H1 (cell line): ENCODE measurements around the gene FBXL17. TPM values are rescaled to one million over a fixed set of nuclear protein-coding genes. Genes with fewer than 3 reads are reported as not detected.

Experiments used
- CTCF ChIA-PET: fragments of 300-600 bp; sonication (Branson Sonifier 250); formaldehyde crosslinking; loops from one replicate; lab custom pipeline; 2021; ENCODE audit not compliant: partially characterized antibody; lab: Charles Lee
- POLR2A ChIA-PET: fragments of 300-600 bp; sonication (Branson Sonifier 250); formaldehyde crosslinking; loops from one replicate; lab custom pipeline; 2021; ENCODE audit warnings: inconsistent platforms; ENCODE audit not compliant: partially characterized antibody; lab: Charles Lee
- DNase-seq, 2 experiments: peaks; one replicate each; pipeline versions ENCODE4 v3.0.0 to v3.0.0-alpha.2; 2010 to 2022; ENCODE audit warnings: low spot score in 2 of 2, low read depth in 1 of 2, mixed read lengths in 1 of 2
- FAIRE-seq: peaks from 2 replicates; lab custom pipeline; 2011; peaks lifted over from hg19 to GRCh38; lab: Jason Lieb, UNC
- H2AFZ ChIP-seq: 2 replicates; pipeline ENCODE4 v1.8.1; 2012; ENCODE audit warnings: low read length, inconsistent platforms
- H2AK5ac ChIP-seq: 2 replicates; pipeline ENCODE4 v1.6.1; 2013; ENCODE audit warnings: low read depth, low read length
- H2BK120ac ChIP-seq: replicated peaks from 2 replicates; pipeline ENCODE3; 2013; ENCODE audit warnings: low read depth, low read length, inconsistent platforms
- H2BK12ac ChIP-seq: 2 replicates; pipeline ENCODE4 v1.6.1; 2013; ENCODE audit warnings: low read depth, low read length
- H2BK15ac ChIP-seq: 2 replicates; pipeline ENCODE4 v1.6.1; 2013; ENCODE audit warnings: low read length
- H2BK20ac ChIP-seq: 2 replicates; pipeline ENCODE4 v1.6.1; 2013; ENCODE audit warnings: low read length
- H2BK5ac ChIP-seq: 2 replicates; pipeline ENCODE4 v1.6.1; 2013; ENCODE audit warnings: low read depth, low read length
- H3K14ac ChIP-seq: 2 replicates; pipeline ENCODE4 v1.6.1; 2013; ENCODE audit warnings: inconsistent platforms; ENCODE audit not compliant: insufficient read length
- H3K18ac ChIP-seq: 2 replicates; pipeline ENCODE4 v1.6.1; 2013; ENCODE audit warnings: low read length; ENCODE audit errors: extremely low read depth
- H3K23ac ChIP-seq: 2 replicates; pipeline ENCODE4 v1.6.1; 2013; ENCODE audit warnings: inconsistent platforms; ENCODE audit not compliant: insufficient read length
- H3K23me2 ChIP-seq: 2 replicates; pipeline ENCODE4 v1.6.1; 2013; ENCODE audit warnings: low read depth, low read length
- H3K27ac ChIP-seq: 2 replicates; pipeline ENCODE4 v1.6.1; 2011; ENCODE audit warnings: low read depth, low read length, inconsistent platforms
- H3K27me3 ChIP-seq, 4 experiments: replicated peaks in 1 of 4; 1 replicate in 1 of 4; 2 replicates in 3 of 4; pipeline versions ENCODE4 v1.6.1 to v1.8.1; 2011 to 2013; ENCODE audit warnings: low read length in 3 of 4, mild to moderate bottlenecking in 3 of 4, inconsistent platforms in 2 of 4, mixed read lengths in 2 of 4, moderate library complexity in 1 of 4; ENCODE audit not compliant: control insufficient read depth in 3 of 4, insufficient read depth in 3 of 4; ENCODE audit errors: extremely low read depth in 1 of 4
- H3K36me3 ChIP-seq, 4 experiments: 2 replicates each; pipeline versions ENCODE4 v1.6.1 to v1.8.1; 2011 to 2013; ENCODE audit warnings: mild to moderate bottlenecking in 4 of 4, low read length in 3 of 4, moderate library complexity in 2 of 4, control low read depth in 1 of 4, inconsistent platforms in 1 of 4; ENCODE audit not compliant: insufficient read depth in 4 of 4, control insufficient read depth in 2 of 4
- H3K4ac ChIP-seq: replicated peaks from 2 replicates; pipeline ENCODE3; 2013; ENCODE audit warnings: low read length, low read depth, mixed read lengths, inconsistent platforms; ENCODE audit not compliant: insufficient read length
- H3K4me1 ChIP-seq, 4 experiments: replicated peaks in 1 of 4; 1 replicate in 1 of 4; 2 replicates in 3 of 4; pipeline versions ENCODE4 v1.6.1 to v1.8.1; 2011 to 2013; ENCODE audit warnings: low read length in 3 of 4, inconsistent platforms in 2 of 4, mixed read lengths in 1 of 4; ENCODE audit not compliant: insufficient read depth in 4 of 4, control insufficient read depth in 3 of 4
- H3K4me2 ChIP-seq, 2 experiments: 2 replicates each; pipeline versions ENCODE4 v1.6.1 to v1.8.1; 2011 to 2013; ENCODE audit warnings: low read depth in 2 of 2, low read length in 2 of 2, control low read depth in 1 of 2, inconsistent platforms in 1 of 2, mild to moderate bottlenecking in 1 of 2; ENCODE audit not compliant: insufficient read depth in 1 of 2
- H3K4me3 ChIP-seq, 4 experiments: fragments of 200-600, 300-600 bp in 1 of 4; sonication (generic), shearing (Covaris generic), sonication (Bioruptor Twin) in 1 of 4; 2 replicates each; pipeline versions ENCODE4 v1.5.1 to v1.8.1; 2011 to 2016; ENCODE audit warnings: low read length in 4 of 4, low read depth in 3 of 4, control low read depth in 2 of 4, inconsistent platforms in 2 of 4, mild to moderate bottlenecking in 2 of 4, mixed read lengths in 1 of 4, moderate library complexity in 1 of 4; ENCODE audit not compliant: insufficient read depth in 2 of 4; ENCODE audit errors: extremely low read depth in 1 of 4
- H3K56ac ChIP-seq: replicated peaks from 2 replicates; pipeline ENCODE3; 2013; ENCODE audit warnings: low read depth, mild to moderate bottlenecking, mixed read lengths, low read length, inconsistent platforms; ENCODE audit not compliant: insufficient read length
- H3K79me1 ChIP-seq: 2 replicates; pipeline ENCODE4 v1.6.1; 2013; ENCODE audit warnings: low read depth, low read length, control low read depth
- H3K79me2 ChIP-seq, 2 experiments: 2 replicates each; pipeline versions ENCODE4 v1.6.1 to v1.8.1; 2012 to 2013; ENCODE audit warnings: low read length in 2 of 2, mild to moderate bottlenecking in 2 of 2, inconsistent platforms in 1 of 2; ENCODE audit not compliant: insufficient read depth in 2 of 2, control insufficient read depth in 1 of 2
- H3K9ac ChIP-seq, 4 experiments: replicated peaks in 1 of 4; 1 replicate in 1 of 4; 2 replicates in 3 of 4; pipeline versions ENCODE4 v1.6.1 to v1.8.1; 2011 to 2013; ENCODE audit warnings: low read depth in 3 of 4, low read length in 3 of 4, control low read depth in 2 of 4, mild to moderate bottlenecking in 2 of 4, moderate library complexity in 2 of 4, inconsistent platforms in 1 of 4; ENCODE audit errors: extremely low read depth in 1 of 4
- H3K9me3 ChIP-seq, 2 experiments: 2 replicates each; pipeline versions ENCODE4 v1.6.1 to v1.8.1; 2012 to 2013; ENCODE audit warnings: mild to moderate bottlenecking in 2 of 2, moderate library complexity in 2 of 2, control low read depth in 1 of 2, inconsistent platforms in 1 of 2, low read depth in 1 of 2, low read length in 1 of 2, mixed read lengths in 1 of 2; ENCODE audit not compliant: insufficient read depth in 2 of 2
- H4K20me1 ChIP-seq, 2 experiments: replicated peaks in 1 of 2; 2 replicates each; pipeline versions ENCODE3 to v1.8.1; 2011 to 2013; ENCODE audit warnings: inconsistent platforms in 2 of 2, low read length in 2 of 2, mild to moderate bottlenecking in 1 of 2; ENCODE audit not compliant: insufficient read depth in 2 of 2, control insufficient read depth in 1 of 2
- H4K5ac ChIP-seq: 2 replicates; pipeline ENCODE4 v1.6.1; 2013; ENCODE audit warnings: low read length, low read depth, mixed read lengths, inconsistent platforms; ENCODE audit not compliant: insufficient read length
- H4K8ac ChIP-seq: 2 replicates; pipeline ENCODE4 v1.8.0; 2013; ENCODE audit warnings: mild to moderate bottlenecking, moderate library complexity, low read length, inconsistent platforms; ENCODE audit not compliant: insufficient read depth; ENCODE audit errors: extremely low read depth
- H4K91ac ChIP-seq: replicated peaks from 2 replicates; pipeline ENCODE3; 2013; ENCODE audit warnings: low read length, mixed read lengths, inconsistent platforms; ENCODE audit not compliant: insufficient read length
- ATF3 ChIP-seq: IDR thresholded peaks from 2 replicates; pipeline ENCODE4 v1.6.1; 2011; ENCODE audit warnings: low read depth, mild to moderate bottlenecking, low read length; ENCODE audit not compliant: insufficient read depth
- CBX8 ChIP-seq: fragments of 300-800, 300-1000 bp; sonication (generic); IDR thresholded peaks from 2 replicates; pipeline ENCODE4 v1.7.1; 2016; ENCODE audit warnings: low read depth, low read length, borderline replicate concordance
- CTCF ChIP-seq, 3 experiments: IDR thresholded peaks; 1 replicate in 2 of 3; 2 replicates in 1 of 3; pipeline versions ENCODE4 v1.5.1 to v1.6.1; 2011; ENCODE audit warnings: low read length in 3 of 3, mild to moderate bottlenecking in 3 of 3, inconsistent platforms in 2 of 3, low read depth in 1 of 3, moderate library complexity in 1 of 3; ENCODE audit not compliant: insufficient read depth in 1 of 3; ENCODE audit errors: control extremely low read depth in 1 of 3
- EP300 ChIP-seq, 2 experiments: IDR thresholded peaks; 1 replicate in 1 of 2; 2 replicates in 1 of 2; pipeline ENCODE4 v1.6.1; 2011 to 2012; ENCODE audit warnings: low read depth in 2 of 2, low read length in 2 of 2, mild to moderate bottlenecking in 2 of 2, borderline replicate concordance in 1 of 2, inconsistent platforms in 1 of 2, moderate library complexity in 1 of 2
- HDAC2 ChIP-seq, 2 experiments: fragments of 300-600 bp in 1 of 2; sonication (generic) in 1 of 2; IDR thresholded peaks; 2 replicates each; pipeline ENCODE4 v1.6.1; 2011 to 2012; ENCODE audit warnings: low read depth in 2 of 2, low read length in 2 of 2, mild to moderate bottlenecking in 2 of 2, moderate library complexity in 2 of 2, borderline replicate concordance in 1 of 2, inconsistent platforms in 1 of 2
- KDM4A ChIP-seq: IDR thresholded peaks from one replicate; pipeline ENCODE4 v1.7.1; 2012; ENCODE audit warnings: low read depth, mild to moderate bottlenecking, moderate library complexity, low read length, inconsistent platforms; ENCODE audit not compliant: severe bottlenecking
- MAFK ChIP-seq: IDR thresholded peaks from 2 replicates; pipeline ENCODE4 v1.6.1; 2012; ENCODE audit warnings: low read depth, mild to moderate bottlenecking, improper control_type of control experiment, low read length
- POLR2A ChIP-seq, 2 experiments: IDR thresholded peaks; 1 replicate in 1 of 2; 2 replicates in 1 of 2; pipeline ENCODE4 v1.6.1; 2011; ENCODE audit warnings: low read depth in 2 of 2, low read length in 2 of 2, mild to moderate bottlenecking in 2 of 2; ENCODE audit errors: control extremely low read depth in 1 of 2
- POLR2AphosphoS5 ChIP-seq: IDR thresholded peaks from 2 replicates; pipeline ENCODE4 v1.6.1; 2011; ENCODE audit warnings: low read depth, low read length
- RAD21 ChIP-seq, 2 experiments: IDR thresholded peaks in 1 of 2; conservative IDR thresholded peaks in 1 of 2; 2 replicates each; pipeline ENCODE4 v1.6.1; 2011; ENCODE audit warnings: low read depth in 2 of 2, low read length in 2 of 2, improper control_type of control experiment in 1 of 2, inconsistent platforms in 1 of 2, mild to moderate bottlenecking in 1 of 2, moderate library complexity in 1 of 2
- WGBS, 2 experiments: shearing (Covaris generic) in 1 of 2; methylation state at CpG; one replicate each; pipeline versions ENCODE4 v1.1.6 to v1.1.7; 2013 to 2015; ENCODE audit warnings: low lambda C conversion rate in 2 of 2, mixed read lengths in 2 of 2, inconsistent platforms in 1 of 2, low coverage in 1 of 2, missing lambda C conversion rate in 1 of 2; ENCODE audit not compliant: insufficient replicate concordance in 2 of 2, insufficient coverage in 1 of 2, insufficient read length in 1 of 2; ENCODE audit errors: extremely low coverage in 1 of 2, missing lambda C conversion rate in 1 of 2; 5-methylcytosine and 5-hydroxymethylcytosine counted together
- polyA plus RNA-seq, 7 experiments: library from polyadenylated mRNA; depleted of rRNA in 3 of 7; stranded (reverse) in 5 of 7; unstranded in 2 of 7; fragments of >200 nt in 5 of 7; fragments of 200-250 nt in 2 of 7; gene quantifications; 1 replicate in 5 of 7; 2 replicates in 1 of 7; 4 replicates in 1 of 7; pipeline versions ENCODE4 v1.2.1 to v1.2.3, GENCODE V29; 2011 to 2013; ENCODE audit warnings: missing spikeins in 2 of 7, mixed read lengths in 2 of 7
- total RNA-seq: library from RNA; stranded (reverse); fragmentation: NEBNext Ultra II Directional; extraction: Animal tissue kit (Norgen Biotek cat#: 25700); gene quantifications from 2 replicates; pipeline ENCODE4 v1.2.1, GENCODE V29; 2021

Gene FBXL17
- total and polyA plus RNA-seq, 2 of the 8 experiments (the other 6 are each of a cell fraction or from before 2014, with no cell fraction given), result 0.35 to 4.3 TPM

- Histone ChIP-seq H2BK5ac (no peak overlapping the region), H3K79me2 (peaks cover 0 to 2% of the 10 kb centered on the region in 2 experiments; a peak in 1 of 4 replicates), H4K5ac (no peak overlapping the region), H4K20me1 (no peaks in the 10 kb centered on the region), H3K56ac (no peak overlapping the region), H3K4me3 (no peak overlapping the region), H3K23ac (no peak overlapping the region), H4K91ac (no peak overlapping the region), H2BK20ac (no peak overlapping the region), H3K79me1 (no peaks in the 10 kb centered on the region; the same call in 1 of the 2 replicates), H2BK15ac (no peak overlapping the region), H2AFZ (no peak overlapping the region), H2BK120ac (no peak overlapping the region), H3K23me2 (no peaks in the 10 kb centered on the region), H2AK5ac (no peak overlapping the region), H3K9me3 (peaks cover 7 to 14% of the 10 kb centered on the region in 2 experiments), H3K9ac (no peak overlapping the region), H3K27ac (no peak overlapping the region), H3K4ac (no peak overlapping the region), H3K14ac (no peak overlapping the region), H4K8ac (no peak overlapping the region), H3K27me3 (no peaks in the 10 kb centered on the region), H2BK12ac (no peak overlapping the region), H3K4me2 (no peak overlapping the region), H3K18ac (no peak overlapping the region), H3K4me1 (no peaks in the 10 kb centered on the region), H3K36me3 (peaks cover 0 to 6% (median 0%) of the 10 kb centered on the region in 4 experiments; a peak in 2 of 8 replicates)
- CTCF ChIA-PET, result interaction anchor here (0.6 kb wide), 1 partner anchor 66 kb away, joined by 3 read pairs; no protein-coding TSS in a partner anchor
- WGBS, 2 experiments, result 93% methylated on average over 2 of the region's 2 CpGs; no CpG with 5 or more reads in 1 of the 2 experiments
- no peak for DNase-seq
- POLR2A ChIA-PET, result no interaction called here
- FAIRE-seq, result no peak
- no peak for TF ChIP-seq EP300 (IDR thresholded peaks at IDR 0.05; ENCODE audit: borderline replicate concordance in 1 of 2, low read depth in 2 of 2, low read length in 2 of 2)
- TF ChIP-seq RAD21 (IDR thresholded peaks at IDR 0.05 in 1 of 2, conservative IDR thresholded peaks at IDR 0.05 in 1 of 2; ENCODE audit: low read depth in 2 of 2, low read length in 2 of 2), result no peak
- TF ChIP-seq HDAC2 (IDR thresholded peaks at IDR 0.05; ENCODE audit: borderline replicate concordance in 1 of 2, low read depth in 2 of 2, low read length in 2 of 2), result no peak
- no peak for TF ChIP-seq CTCF (IDR thresholded peaks at IDR 0.05; ENCODE audit: control extremely low read depth in 1 of 3, insufficient read depth in 1 of 3, low read depth in 1 of 3, low read length in 3 of 3)
- no peak for TF ChIP-seq MAFK
- TF ChIP-seq POLR2A (IDR thresholded peaks at IDR 0.05; ENCODE audit: control extremely low read depth in 1 of 2, low read depth in 2 of 2, low read length in 2 of 2), result no peak
- no peak for TF ChIP-seq ATF3
- TF ChIP-seq KDM4A, result no peak
- TF ChIP-seq POLR2AphosphoS5, result no peak
- TF ChIP-seq CBX8, result no peak
These were observed 10.6 kb downstream of the FBXL17 start for GRCh38 chr5:108371263-108371662.
